22Rv1 (cell line): ENCODE results near the gene POLR2C.

Source experiments
- CTCF ChIP-seq: fragments of 450-650 bp; IDR thresholded peaks from 2 replicates; pipeline ENCODE4 v1.5.1; 2017; ENCODE audit warnings: mild to moderate bottlenecking
- ZFX ChIP-seq: fragments of 450-650 bp; IDR thresholded peaks from 2 replicates; pipeline ENCODE4 v1.6.1; 2017; ENCODE audit warnings: antibody characterized with exemption, borderline replicate concordance

GRCh38 chr16:57472665-57473060 is 10.2 kb downstream of the POLR2C start:
- TF ChIP-seq CTCF (no peak), ZFX (no peak)
